HUDEP-2 (cell line): ENCODE measurements around the gene KLF11.

ENCODE experiments used
- DNase-seq, 76 experiments: peaks; one replicate each; lab custom pipeline; 2025; ENCODE audit not compliant: unreplicated experiment in 76 of 76; lab: John Stamatoyannopoulos, UW

KLF11 gene

DNA sequence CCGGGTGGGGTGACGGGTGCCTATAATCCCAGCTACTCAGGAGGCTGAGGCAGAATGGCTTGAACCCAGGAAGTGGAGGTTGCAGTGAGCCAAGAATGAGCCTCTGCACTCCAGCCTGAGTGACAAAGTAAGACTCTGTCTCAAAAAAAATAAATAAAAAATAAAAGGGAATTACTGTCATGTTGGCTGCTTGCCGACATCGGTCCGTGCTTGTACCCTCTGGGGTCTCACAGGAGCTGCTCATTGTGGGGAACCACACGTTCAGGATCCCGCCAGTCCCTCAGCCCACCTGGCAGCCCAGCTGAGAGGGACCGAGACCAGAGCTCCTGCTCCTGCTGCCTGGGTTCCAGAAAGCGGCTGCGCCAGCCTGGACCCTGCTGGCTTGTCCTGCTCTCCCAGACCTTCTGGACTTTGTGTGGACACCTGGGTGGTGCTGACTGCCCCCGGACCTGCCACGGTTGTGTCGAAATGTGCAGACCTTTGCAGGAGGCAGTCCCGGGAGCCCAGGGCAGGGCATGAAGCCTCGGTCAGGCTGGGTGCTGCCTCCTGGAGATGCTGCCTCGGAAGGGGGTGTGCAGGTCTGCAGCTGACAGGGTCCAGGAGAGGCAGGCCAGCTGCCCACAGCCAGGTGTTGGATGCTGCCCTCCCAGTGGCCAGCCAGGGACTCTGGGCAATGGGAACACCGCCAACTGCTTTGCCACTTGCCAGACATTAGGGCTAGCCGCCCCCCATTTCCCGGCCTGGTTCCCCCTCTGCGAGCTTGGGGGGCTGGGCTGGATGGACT is 16.4 kb downstream of the KLF11 start:
- no peak for DNase-seq

DNA sequence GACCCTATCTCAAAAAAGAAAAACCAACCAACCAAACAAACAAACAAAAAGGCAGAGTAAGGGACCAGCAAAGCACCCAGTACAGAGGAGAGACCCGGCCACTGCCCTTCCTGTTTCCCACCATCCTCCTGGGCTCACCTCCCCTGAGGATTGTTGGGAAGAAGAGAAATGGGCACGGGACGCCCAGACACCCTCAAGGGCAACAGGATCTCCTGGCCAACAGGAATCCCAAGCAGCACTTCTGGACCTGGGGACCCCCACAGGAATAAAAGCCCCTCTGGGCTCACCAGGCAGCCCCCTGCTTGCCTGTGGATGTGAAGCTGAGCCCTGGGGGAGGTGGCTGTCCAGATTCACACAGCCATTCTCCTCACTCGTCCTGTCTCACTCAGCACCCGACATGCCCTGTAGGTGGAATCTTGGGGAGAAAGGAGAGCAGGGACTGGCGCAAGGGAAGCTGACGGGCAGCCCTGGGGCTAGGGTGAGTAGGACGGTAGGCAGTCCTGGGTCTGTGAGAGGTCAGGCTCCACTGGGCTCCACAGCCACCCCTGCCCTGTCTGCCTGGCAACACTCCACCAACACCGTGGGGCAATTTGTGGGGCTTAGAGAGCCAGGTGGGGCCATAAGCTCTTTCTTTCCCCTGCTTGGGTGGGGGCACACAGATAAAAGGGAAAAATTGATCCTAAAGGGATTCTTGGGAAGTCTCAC is 18.0 kb downstream of the KLF11 start:
- no peak for DNase-seq

DNA sequence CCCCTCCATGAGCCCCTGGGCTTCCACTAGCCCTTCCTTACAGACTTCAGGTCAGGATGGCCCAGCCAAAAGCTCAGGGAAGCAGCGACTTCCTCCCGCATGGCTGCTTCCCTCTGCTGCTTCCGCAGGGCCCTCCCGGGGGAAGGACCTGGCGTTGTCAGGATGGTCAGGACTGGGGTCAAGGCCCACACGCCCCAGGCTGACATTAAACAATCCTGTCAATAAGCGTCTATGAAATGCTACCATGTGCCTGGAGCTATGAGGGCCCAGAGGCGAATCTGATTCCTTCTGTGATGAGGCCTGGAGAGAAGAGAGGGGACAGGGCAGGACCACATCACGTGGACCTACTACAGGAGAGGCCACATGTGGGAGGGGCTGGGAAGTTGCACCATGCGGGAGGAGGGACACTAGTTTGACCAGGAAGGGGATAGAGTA is 19.6 kb downstream of the KLF11 start:
- no peak for DNase-seq

DNA sequence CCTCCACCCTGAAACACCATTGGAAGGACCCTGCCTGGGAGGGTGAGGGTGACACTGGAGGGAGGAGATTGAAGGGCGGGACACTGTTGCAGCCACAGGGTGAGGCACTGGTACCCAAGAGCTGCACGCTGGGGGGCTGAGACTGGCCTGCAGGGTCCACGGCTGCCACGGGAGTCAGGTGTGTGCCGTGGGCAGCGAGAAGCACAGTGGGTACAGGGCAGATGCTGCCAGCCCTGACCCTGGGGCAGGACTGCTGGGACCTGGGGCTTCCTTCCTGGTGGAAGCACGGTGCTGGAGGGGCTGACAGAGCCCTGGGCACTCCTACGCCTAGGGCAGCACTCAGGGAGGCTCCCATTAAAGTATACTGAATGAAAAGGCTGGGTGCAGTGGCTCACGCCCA is 20.2 kb downstream of the KLF11 start:
- no peak for DNase-seq

DNA sequence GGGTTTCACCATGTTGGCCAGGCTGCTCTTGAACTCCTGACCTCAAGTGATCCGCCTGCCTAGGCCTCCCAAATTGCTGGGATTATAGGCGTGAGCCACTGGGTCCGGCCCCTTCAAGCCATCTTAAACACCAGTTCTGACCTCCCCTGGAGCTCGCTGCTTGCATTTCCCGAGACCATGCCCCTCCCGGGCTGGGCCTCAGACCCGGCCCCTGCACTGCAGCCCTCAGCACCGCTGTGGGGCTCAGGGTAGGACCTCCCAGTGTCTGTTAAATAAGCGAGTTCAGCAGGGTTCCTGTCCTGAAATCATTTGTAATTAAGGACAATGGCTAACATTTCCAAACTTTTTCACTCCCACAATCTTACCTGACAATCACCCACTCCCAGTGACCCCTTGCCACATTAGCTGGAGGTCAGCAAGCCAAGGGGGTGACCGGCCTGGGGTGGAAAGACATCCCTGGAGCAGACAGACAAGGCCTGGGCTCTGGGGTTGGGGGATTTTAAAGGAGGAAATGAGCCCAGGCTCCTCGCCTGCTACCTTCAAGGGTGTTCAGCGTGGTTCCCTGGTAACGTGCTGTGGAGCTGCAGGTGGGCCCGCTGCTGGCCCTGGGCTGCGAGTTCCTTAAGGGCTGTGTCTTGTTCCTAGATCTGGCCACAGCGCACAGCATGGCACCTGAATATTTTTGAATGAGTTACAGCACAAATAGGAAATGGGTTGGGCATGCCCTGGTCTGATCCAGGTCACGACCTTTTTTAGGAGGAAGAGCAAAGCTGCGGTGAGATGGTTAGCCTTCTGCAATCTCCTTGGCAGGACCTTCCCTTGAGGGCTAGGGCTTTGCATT is 21.8 kb downstream of the KLF11 start:
- DNase-seq, result no peak

DNA sequence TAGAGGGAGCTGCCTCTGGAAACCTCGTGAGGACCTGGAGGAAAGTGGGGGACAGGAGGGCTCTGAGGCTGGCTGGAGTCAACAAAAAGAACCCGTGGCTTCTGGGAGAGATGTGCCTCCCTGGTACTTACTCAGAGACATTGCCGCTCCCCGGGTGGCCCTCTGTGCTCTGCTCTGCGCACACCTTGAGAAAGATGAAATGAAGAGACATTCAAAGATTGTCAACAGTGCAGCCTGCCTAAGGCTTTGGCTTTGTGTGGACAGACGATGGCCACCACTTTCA is 22.4 kb downstream of the KLF11 start:
- DNase-seq, result no peak

DNA sequence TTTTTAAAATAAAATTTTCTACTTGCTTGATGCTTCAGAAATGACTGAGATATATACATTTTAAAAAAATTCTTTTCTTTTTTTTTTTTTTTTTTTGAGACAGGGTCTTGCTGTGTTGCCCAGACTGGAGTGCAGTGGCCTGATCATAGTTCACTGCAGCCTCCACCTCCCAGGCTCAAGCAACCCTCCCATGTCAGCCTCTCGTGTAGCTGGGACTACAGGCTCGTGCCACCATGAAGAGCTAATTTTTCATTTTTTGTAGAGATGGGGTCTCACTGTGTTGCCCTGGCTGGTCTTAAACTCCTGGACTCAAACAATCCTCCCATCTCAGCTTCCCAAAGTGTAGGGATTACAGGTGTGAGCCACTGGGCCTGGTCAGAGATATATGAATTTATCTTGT is 24.0 kb downstream of the KLF11 start:
- no peak for DNase-seq

DNA sequence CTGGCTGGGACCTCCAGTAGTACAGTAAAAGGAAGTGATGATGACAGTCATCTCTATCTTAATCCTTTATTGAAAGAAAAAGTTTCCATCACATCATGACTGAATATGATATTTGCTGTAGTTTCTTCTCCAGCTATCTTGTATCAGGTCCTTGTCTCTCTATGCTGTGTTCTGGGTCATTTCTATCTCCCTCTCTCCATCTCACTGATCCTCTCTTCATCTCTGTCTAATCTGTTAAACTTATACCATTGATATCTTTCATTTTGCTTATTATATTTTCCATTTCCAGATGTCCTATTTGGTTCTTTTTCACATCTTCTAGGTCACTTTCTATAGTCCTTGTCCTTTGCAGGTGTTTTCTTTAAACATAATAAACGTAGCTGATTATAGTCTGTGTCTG is 24.5 kb downstream of the KLF11 start:
- DNase-seq, result no peak

DNA sequence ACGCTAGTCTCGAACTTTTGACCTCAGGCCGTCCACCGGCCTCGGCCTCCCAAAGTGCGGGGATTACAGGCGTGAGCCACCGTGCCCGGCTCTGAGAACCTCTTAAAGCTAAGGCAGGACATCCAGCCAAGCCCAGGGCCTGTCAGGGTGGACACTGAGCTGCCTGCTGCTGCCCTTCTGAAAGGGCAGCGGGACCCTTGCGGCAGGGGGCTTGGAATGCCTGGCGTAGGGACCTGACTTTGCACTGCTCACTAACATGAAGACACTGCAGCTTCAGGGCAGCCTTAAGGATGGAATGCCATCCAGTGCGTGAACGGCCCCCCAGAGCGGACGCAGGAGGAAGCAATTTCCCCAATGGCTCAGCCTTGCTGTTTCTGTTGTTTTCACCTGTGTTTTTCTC is 27.8 kb downstream of the KLF11 start:
- DNase-seq, result no peak

DNA sequence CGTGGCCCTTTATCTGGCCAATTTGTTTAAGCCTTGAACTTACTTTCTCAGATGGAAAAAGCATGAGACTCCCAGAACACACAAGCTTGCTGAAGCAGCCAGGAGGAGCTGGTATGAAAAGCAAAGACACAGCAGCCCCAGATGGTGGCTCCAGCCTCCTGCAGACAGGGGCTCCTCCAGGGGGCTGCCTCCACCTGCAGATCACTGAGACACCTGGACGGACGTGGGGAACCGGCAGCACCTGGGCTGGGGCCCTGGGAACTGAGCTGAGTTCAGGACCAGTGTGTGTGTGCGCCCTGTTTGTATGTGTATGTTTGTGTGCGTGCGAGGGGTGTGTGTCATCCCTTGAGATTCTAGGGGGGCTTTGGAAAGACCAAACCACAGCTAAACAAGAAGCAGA is 28.2 kb downstream of the KLF11 start:
- DNase-seq, result no peak

DNA sequence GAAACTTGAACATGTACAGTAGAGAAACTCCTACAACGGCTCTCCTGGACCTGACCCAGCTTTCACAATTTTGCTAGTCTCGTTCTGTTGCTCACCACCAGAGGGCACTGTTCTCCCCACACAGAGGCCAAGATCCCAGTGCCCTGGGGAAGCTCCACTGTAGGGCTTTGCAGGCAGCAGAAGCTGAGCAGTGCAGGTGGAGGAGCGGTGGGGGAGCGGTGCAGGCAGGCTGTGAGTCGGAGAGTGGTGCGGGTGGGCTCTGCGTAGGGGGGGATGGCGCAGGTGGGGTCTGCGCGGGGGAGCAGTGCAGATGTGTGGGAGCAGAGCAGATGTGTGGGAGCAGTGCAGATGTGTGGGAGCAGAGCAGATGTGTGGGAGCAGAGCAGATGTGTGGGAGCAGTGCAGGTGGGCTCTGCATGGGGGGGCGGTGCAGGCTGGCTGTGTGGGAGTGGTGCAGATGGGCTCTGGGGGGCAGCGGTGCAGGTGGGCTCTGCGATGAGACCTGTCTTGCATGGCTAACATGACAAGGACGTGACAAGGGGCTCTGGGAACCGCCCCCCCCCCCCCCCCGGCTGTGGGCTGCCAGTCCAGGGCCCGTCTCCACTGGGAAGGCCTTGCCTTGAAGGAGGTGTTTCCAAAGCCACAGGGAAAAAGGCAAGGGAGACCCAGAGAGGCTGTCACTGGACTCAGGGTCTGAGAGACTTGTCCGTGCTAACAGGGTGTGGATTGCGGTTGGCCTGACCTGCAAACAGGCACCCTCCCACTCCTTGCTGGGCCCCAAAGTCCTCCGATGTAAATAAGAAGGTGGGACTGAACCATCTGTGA is 29.5 kb downstream of the KLF11 start:
- DNase-seq, result peak in 72 of 76 experiments; percentile 7 to 85 (median 66)

DNA sequence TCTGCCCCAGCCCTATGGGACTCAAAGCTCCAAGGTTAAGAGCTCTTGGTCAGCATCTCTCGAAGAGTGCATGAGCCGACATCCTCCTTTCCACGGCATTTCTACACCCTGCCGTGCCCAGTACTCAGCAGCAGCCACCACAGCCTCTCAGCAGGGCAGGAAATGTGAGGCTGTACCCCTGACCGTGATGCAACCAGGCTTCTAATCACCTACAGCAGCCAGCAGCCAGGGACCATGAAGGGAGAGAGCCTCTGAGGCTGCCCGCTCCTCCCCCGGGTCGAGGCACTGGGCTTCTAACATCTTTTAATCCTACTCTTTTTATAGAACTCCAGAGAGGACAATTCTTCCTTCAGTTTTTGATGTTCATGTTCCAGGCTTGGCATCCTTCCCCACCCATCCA is 30.4 kb downstream of the KLF11 start:
- no peak for DNase-seq

DNA sequence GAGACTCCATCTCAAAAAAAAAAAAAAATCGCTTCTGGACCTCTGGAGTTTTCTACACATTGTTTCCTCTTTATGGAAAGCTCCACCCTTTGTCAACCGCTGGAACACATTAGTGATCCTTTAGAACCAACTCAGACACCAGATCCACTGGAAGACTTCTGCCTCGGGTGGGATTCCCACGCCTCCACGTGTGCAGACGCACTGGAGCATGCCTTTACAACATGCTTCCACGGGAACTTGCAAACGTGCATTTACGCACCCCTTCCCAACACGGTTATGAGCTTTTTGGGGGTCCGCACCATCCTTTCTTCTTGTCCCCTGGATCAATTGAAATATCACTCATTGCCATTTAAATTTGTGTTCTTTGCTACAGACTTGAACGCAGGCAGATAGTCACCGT is 31.8 kb downstream of the KLF11 start:
- no peak for DNase-seq

DNA sequence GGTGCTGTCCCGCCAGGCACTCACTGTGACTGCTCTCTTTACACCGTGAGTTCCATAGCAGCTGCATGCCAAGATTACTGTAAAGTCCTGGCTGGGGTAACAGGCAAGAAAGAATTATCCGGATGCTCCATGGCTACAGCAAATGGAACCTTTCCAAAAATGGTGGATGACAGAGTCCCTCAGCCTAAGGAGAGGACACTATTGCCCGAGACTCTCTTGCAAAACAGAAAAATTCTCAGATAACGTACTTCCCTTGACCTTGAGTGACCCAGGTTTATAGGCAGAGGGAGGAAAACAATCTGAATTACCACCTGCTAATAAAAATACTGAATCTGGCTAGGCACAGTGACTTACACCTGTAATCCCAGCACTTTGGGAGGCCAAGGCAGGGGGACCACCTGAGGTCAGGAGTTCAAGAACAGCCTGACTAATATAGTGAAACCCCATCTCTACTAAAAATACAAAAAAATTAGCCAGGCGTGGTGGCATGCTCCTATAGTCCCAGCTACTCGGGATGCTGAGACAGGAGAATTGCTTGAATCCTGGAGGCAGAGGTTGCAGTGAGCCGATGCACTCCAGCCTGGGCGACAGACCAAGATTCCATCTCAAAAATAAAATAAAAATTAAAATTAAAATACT is 32.3 kb downstream of the KLF11 start:
- no peak for DNase-seq

DNA sequence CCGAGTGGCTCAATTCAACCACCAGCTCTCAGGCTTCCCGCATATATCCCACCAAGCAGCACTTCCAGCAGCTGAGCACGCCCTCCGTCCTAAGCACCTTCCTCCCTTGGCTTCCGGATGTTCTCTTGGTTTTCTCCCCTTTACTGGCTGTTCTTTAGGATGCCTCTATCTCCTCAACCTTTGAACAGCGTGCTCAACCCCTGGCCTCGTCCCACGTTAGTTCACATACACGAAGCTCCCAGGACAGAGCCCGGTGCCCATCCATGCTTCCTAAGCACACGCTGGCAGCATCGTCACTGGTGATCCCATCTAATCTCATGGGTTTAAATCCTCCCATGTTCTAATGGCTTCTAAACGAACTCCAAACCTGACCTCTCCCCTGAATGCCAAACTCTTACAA is 33.2 kb downstream of the KLF11 start:
- DNase-seq, result no peak

DNA sequence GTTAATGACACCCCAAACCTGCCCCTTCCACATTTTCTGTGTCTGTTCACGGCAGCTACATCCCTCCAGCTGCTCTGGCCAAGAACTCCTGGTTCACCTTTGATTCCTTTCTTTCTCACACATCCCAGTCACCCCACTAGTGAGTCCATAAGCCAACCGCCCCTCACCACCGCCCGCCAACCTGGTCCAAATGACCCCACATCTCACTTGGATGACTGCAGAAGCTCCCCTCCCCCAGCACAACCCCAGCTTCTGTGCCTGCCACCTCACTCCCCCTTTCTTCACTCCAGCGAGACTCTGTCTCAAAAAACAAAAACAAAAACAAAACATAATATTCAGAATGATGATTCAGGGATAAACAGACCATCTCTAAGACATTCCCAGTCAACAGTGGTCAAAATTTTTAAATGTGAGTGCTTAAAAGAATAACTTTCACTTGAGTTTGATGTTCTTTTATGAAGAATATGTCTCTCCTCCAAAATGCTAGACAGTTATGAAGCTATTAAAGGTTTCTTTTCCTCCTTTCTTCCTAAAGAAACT is 33.7 kb downstream of the KLF11 start:
- no peak for DNase-seq

DNA sequence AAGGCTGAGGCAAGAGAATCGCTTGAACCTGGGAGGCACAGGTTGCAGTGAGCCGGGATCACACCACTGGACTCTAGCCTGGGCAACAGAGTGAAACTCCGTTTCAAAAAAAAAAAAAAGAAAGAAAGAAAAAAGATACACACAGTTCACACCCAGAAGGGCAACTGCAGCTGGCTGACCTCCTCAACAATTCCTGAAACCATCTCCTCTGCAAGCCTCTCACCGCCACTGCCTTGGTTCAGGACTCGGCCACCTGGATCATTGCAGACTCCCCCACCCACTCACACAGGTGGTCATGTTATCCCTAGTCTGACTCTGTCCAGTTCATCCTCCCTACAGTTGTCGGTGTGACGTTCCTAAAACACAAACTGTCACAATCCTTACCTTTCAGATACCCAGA is 34.7 kb downstream of the KLF11 start:
- DNase-seq, result no peak

DNA sequence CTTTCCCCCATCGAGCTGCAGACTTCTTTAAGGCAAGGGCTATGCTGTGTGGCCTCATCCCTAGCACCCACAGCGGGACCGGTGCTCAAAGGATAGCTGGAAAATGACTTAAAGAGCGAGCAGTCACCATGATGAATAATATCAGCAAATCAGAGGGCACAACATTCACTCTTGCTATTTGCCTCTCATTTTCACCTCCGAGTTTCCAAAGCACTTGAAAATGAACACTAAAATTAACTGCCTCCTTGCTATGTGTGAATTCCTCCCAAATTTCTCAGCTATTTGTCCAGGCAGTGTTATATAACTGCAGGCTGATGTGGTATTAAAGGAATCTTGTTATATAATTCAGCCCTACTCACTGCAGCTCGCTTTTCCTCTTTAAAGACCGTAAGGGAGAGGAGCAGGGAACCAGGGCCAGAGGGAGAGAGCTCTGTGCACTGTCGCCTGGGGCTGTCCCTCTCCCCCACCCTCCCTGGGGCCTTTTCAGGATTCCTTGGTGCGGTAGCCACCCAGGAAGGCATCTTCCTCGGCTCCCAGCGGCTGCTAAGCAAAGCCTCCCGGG is 35.4 kb downstream of the KLF11 start:
- DNase-seq, result no peak

DNA sequence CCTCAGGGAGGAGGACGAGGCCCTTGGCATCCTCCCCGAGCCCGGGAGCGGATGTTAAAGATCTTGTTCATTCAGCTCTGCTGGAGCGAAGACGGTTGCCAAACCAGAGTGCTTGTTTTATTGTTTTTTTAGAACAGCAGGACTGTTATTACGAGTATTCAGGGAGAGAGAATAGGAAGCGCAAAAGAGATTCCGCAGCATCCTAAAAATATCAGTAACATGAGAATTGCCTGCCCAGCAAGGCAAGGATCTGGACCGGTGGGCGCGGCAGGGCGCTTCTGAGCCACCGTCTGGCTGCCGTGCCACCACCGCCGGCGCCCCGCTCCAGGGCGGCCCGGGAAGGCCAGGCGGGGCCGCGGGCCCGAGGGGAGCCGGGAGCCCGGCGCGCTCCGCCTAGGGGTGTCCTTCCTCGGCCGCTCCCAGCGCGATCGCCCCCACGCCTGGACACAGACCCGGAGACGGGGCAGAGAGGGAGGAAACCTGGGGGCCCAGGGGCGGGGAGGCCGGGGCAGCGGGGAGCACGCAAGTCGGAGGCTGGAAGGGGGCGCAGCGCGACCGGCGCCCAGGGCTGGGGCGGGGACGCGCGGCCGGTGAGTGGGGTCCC is 36.0 kb downstream of the KLF11 start:
- no peak for DNase-seq
